NCI-H82 (cell line): Measurements from ENCODE around the gene ABCB7.
"Not testable (repeated sequence)": the region's sequence is repeated elsewhere in the genome, so short reads cannot be mapped to it uniquely, and the experiment has no call there.

Experiments used
- DNase-seq: peaks from one replicate; lab custom pipeline; 2025; lab: John Stamatoyannopoulos, UW

ABCB7 gene

DNA sequence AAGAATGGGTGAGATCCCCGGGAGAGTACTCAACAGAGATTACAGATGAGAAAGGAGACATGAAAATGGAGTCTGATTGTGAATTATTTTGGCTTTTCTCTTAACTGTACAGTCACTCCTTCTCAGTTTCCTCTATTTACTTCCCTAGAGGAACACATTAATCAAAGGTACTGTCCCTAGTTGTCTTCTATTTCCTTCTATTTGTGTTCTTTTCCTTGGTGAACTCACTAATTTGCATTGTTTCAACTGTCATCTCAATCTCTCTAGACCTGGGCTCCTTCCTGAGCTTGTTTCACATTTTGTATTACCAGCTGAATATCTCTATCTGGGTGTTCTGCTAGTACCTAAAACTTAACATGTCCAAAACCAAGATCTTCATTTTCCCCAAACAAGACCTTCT is 59.8 kb downstream of the ABCB7 start:
- DNase-seq: no peak

DNA sequence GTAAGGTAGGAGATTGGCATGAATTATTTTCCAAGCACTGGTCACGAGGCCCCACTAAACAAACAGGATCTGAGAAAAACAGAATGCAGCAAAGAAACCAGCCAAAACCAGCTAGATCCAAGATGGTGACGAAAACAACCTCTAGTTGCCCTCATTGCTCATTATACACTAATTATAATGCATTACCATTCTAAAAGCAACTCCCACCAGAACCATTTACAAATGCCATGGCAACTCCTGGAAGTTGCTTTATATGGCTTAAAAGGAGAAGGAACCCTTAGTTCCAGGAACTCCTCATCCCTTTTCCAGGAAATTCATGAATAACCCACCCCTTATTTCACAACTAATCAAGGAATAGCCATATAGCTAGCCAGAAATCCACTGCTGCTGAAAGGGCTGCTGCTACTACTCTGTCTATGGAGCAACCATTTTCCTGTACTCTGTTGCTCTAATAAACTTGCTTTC is 69.3 kb downstream of the ABCB7 start:
- no peak for DNase-seq

DNA sequence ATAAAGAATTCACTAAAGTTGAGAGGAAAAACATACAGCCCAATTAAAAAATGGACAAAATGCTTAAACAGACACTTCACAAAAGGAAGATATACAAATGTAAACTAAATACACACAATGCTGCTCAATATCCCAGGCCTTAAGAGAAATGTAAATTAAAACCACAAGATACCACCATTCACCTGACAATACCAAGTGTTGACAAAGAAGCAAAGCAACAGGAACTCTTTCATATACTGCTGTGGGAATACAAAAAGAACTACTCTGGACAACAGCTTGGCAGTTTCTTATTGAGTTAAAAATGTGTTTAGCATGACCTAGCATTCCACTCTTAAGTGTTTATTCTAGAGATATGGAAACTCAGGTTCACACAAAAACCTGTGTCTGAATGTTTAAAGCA is 71.3 kb downstream of the ABCB7 start:
- DNase-seq: no peak

DNA sequence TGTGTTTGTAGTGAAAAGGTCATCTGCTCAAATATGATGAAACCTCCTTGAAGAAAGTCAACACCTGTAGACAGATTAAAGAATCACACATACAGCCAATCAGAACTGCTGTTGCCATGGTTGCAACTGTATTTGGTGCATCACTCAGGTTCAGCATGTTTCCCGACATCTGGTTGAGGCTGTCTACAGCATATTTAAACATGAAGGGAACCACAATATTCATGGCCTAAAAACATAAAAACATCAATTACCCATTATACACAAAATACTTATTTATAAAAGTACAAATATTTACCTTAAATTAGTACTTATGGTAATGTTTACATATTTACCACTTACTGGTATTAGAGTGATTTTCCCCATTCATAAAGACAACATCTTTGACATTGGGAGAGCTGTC is 79.7 kb downstream of the ABCB7 start:
- DNase-seq: peak; percentile 4

DNA sequence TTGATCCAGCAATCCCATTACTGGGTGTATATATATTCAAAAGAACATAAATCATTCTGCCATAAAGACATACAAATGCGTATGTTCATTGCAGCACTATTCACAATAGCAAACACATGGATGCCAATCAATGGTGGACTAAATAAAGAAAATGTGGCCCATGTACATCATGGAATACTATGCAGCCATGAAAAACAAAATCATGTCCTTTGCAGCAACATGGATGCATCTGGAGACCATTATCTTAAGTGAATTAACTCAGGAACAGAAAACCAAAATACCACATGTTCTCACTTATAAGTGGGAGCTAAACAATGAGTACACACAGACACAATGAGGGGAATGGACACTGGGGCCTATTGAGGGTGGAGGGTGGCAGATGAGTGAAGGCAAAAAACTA is 81.6 kb downstream of the ABCB7 start:
- no peak for DNase-seq

DNA sequence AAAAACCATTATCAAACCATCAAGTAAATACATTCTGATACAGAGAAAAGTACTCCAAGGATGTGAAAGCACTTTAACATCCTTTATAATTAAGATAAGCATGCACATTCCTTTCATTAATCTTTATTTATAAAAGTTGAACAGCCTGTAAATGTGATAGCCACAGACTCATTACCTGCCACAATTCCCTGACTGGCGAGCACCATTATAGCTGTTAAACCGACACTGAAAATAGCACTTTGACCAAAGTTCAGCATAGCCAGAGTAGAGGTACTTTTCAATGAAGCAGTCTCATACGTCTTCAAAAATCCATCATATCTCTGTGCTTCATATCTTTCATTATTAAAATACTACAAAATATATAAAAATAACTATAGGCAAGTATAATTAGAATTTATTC is 84.7 kb downstream of the ABCB7 start:
- DNase-seq: no peak

DNA sequence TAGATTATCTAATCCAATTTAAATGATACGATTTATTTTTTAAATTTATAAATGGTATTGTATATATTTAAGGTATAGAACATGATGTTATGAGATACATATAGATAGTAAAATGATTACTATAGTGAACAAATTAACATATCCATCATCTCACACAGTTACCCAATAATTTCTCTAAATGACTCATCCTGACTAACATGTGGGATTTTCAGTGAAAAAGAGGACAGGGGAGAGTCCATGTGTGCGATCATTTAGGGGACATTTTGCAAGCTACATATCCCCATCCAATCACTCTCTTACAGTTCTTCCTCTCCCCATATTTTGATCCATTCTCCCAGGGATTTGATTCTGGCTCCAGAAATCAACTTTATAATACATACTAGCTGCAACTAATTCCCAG is 88.2 kb downstream of the ABCB7 start:
- no peak for DNase-seq

DNA sequence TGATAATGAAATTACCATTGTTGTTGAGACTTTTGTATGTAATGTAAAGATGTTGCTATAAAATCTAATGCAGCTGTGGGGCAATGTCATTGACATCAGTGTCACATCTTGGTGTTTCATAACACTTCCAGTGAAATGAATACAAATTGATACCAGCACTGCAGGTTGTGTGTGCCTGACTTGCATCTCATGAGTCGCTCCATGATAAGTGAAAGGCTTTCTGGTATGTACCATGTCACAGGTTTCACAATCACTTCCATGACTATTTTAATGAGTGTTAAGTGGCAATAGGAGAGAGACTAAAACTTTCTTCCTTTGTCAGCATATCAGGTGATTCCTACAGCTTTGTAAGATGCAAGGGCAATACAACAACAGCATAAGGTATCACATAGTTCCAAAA is 94.4 kb downstream of the ABCB7 start:
- DNase-seq: no peak

DNA sequence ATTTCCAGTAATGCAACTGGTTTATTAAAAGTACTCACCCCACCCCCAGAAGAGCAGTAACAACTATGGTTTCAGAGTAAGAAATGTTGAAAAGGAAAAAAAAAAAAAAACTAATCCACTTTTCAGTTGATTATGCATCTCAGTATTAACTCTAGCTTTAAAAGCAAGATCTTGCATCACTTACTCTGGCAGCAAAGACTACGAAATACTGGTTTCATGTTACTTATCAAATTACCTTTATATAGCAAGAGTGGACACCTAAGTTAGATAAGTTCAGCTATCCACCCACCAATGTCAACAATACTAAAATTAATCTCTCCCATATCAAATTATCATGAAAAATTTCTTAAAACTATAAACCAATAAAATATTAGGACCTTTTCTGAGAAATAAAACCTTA is 105.0 kb downstream of the ABCB7 start:
- DNase-seq: no peak

DNA sequence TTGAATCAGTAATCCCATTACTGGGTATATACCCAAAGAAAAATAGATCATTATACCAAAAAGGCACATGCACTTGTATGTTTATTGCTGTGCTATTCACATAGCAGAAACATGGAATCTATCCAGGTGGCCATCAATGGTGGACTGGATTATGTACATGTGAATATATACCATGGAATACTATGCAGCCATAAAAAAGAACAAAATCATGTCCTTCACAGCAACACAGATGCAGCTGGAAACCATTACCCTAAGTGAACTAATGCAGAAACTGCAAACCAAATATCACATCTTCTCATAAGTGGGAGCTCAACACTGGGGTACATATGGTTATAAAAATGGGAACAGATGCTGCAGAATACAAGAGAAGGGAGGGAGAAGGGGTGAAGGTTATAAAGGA is 110.7 kb downstream of the ABCB7 start:
- DNase-seq: no peak

DNA sequence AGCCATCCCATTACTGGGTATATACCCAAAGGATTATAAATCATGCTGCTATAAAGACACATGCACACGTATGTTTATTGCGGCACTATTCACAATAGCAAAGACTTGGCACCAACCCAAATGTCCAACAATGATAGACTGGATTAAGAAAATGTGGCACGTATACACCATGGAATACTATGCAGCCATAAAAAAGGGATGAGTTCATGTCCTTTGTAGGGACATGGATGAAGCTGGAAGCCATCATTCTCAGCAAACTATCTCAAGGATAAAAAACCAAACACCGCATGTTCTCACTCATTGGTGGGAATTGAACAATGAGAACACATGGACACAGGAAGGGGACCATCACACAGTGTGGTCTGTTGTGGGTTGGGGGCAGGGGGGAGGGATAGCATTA is 111.9 kb downstream of the ABCB7 start:
- not testable (repeated sequence) for DNase-seq

DNA sequence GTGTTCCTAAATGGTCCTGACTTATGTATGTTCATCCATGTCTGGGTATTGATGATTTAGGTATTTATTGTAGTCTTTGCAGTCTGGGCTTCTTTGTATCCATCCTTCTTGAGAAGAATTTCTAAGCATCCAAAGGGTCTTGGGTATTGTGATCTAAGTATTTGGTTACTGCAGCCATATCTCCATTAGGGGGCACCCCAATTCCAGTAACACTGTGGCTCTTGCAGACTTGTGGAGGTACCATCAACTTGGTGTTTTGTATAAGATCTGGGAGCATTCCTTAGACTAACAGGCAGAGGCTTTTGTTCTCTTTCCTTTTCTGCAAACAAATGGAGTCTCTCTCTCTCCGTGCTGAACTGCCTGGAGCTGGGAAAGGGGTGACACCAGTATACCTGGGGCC is 117.2 kb downstream of the ABCB7 start:
- DNase-seq: peak; percentile 54
